ENCODE results near the gene NCAPH2. TPM values are rescaled to one million over a fixed set of nuclear protein-coding genes. Genes with fewer than 3 reads are reported as not detected.
A peak's percentile ranks its signal among the peaks of the same experiment; 100 is the strongest.

Gene NCAPH2
- total RNA-seq, 4 donors from 2014 or later = 40.7 to 54.3 (median 41.5) TPM

DNA sequence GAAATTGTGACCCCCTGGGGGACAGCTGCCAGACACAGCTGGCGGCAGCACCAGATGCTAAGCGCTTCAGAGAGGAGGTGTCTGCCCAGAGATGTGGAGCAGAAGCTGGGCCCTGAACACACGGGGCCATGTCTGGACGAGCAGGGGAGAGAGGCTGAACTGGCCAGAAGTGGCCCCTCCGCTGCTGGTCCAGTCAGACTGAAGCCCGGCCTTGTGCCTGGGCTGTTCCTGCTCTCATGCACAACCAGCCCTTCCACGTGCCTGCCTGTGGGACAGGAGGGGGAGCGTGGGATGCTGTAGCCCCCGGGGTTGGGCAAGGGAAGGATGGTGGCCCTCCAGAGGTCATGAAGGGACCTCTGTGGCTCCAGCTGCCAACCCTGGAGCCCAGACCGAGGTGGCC lies 24.9 kb upstream of the NCAPH2 start:
- intact Hi-C loops (cut with DNase I; ENCODE audit: low total_unique reads) = no loop called here
- no peak for DNase-seq (ENCODE audit: low spot score in 2 of 2)
- TF ChIP-seq, protein P1, sequence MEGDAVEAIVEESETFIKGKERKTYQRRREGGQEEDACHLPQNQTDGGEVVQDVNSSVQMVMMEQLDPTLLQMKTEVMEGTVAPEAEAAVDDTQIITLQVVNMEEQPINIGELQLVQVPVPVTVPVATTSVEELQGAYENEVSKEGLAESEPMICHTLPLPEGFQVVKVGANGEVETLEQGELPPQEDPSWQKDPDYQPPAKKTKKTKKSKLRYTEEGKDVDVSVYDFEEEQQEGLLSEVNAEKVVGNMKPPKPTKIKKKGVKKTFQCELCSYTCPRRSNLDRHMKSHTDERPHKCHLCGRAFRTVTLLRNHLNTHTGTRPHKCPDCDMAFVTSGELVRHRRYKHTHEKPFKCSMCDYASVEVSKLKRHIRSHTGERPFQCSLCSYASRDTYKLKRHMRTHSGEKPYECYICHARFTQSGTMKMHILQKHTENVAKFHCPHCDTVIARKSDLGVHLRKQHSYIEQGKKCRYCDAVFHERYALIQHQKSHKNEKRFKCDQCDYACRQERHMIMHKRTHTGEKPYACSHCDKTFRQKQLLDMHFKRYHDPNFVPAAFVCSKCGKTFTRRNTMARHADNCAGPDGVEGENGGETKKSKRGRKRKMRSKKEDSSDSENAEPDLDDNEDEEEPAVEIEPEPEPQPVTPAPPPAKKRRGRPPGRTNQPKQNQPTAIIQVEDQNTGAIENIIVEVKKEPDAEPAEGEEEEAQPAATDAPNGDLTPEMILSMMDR (IDR thresholded peaks at IDR 0.05) = no peak
- TF ChIP-seq POLR2A (IDR thresholded peaks at IDR 0.05) = no peak
- WGBS, 2 donors = 84 to 86% methylated on average over 10 of the region's 10 CpGs
- no peak overlapping the region for H3K4me3 ChIP-seq (ENCODE audit: low read depth, poor library complexity, severe bottlenecking)

GRCh38 chr22:50483556-50483955 lies 24.5 kb upstream of the NCAPH2 start:
- intact Hi-C loops (cut with DNase I; ENCODE audit: low total_unique reads) = no loop called here
- no peak for DNase-seq (ENCODE audit: low spot score in 2 of 2)
- no peak for TF ChIP-seq POLR2A (IDR thresholded peaks at IDR 0.05)
- TF ChIP-seq, protein P1 (IDR thresholded peaks at IDR 0.05) = no peak
- 84 to 93% methylated on average over 6 to 8 of the region's 8 CpGs for WGBS, 2 donors
- no peak overlapping the region for H3K4me3 ChIP-seq (ENCODE audit: low read depth, poor library complexity, severe bottlenecking)

GRCh38 chr22:50483977-50484853 lies 23.8 kb upstream of the NCAPH2 start:
- DNase-seq (ENCODE audit: low spot score in 2 of 2) = no peak
- no peak overlapping the region for H3K4me3 ChIP-seq (ENCODE audit: low read depth, poor library complexity, severe bottlenecking)
- 82 to 85% methylated on average over 24 to 31 of the region's 31 CpGs for WGBS, 2 donors
- TF ChIP-seq, protein P1 (IDR thresholded peaks at IDR 0.05) = no peak
- no peak for TF ChIP-seq POLR2A (IDR thresholded peaks at IDR 0.05)
- intact Hi-C loops (cut with DNase I; ENCODE audit: low total_unique reads) = no loop called here

- intact Hi-C loops (cut with DNase I; ENCODE audit: low total_unique reads) = no loop called here
- TF ChIP-seq POLR2A (IDR thresholded peaks at IDR 0.05) = no peak
- TF ChIP-seq, protein P1 (IDR thresholded peaks at IDR 0.05) = no peak
- DNase-seq (ENCODE audit: low spot score in 2 of 2) = peak in 1 of 2 donors; percentile 83
- no peak overlapping the region for H3K4me3 ChIP-seq (ENCODE audit: low read depth, poor library complexity, severe bottlenecking)
- 58 to 62% methylated on average over 29 of the region's 29 CpGs for WGBS, 2 donors
Observed at GRCh38 chr22:50485221-50486131, 22.5 kb upstream of the NCAPH2 start.

GRCh38 chr22:50486561-50487289 lies 21.3 kb upstream of the NCAPH2 start, which contains the start of gene MIOX:
TSS of gene MIOX (plus strand) at chr22:50486859. CDS start at chr22:50486898, 39 bp downstream.
- no peak for DNase-seq (ENCODE audit: low spot score in 2 of 2)
- intact Hi-C loops (cut with DNase I; ENCODE audit: low total_unique reads) = no loop called here
- WGBS, 2 donors = 65 to 79% methylated on average over 14 to 23 of the region's 23 CpGs

More at GRCh38 chr22:50486561-50487289, 21.3 kb upstream of the NCAPH2 start, which contains the start of gene MIOX:
- H3K4me3 ChIP-seq (ENCODE audit: low read depth, poor library complexity, severe bottlenecking) = no peak within 1 kb of the TSS
- TF ChIP-seq POLR2A (IDR thresholded peaks at IDR 0.05) = no peak
- TF ChIP-seq, protein P1 (IDR thresholded peaks at IDR 0.05) = no peak
